Measurements from ENCODE around the gene ZNF772. TPM values are rescaled to one million over a fixed set of nuclear protein-coding genes. Genes with fewer than 3 reads are reported as not detected.

ZNF772 gene
- total RNA-seq, 1 experiment from 2014 or later: 11.4 TPM

DNA sequence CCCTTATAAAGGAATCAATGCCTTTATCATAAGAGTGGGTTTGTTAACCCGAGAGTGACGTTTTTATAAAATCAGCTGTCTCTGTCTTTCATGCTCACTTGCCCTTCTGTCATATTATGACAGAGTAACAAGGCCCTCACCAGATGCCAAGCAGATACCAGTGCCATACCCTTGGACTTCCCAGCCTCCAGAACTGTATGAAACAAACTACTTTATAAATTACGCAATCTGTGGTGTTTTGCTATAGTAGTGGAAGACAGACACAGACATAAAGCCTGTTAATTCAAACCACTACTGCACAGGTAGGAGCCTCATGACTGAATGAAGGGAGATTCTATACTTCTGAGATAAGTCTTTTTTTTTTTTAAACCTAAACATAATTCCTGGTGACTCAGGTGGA is 25.1 kb downstream of the ZNF772 start:
- H3K9ac ChIP-seq (ENCODE audit: extremely low read depth, insufficient read length, low read length): no peak overlapping the region
- H3T11ph ChIP-seq (ENCODE audit: low read length): no peak overlapping the region
- H2BK15ac ChIP-seq (ENCODE audit: low read depth, low read length): no peak overlapping the region
- WGBS (ENCODE audit: extremely low coverage, insufficient read length, low lambda C conversion rate): no CpG with 5 or more reads among the region's 3 CpGs
- no peak for DNase-seq
- H4K20me1 ChIP-seq (ENCODE audit: control insufficient read depth, insufficient read depth, insufficient read length): no peaks in the 10 kb centered on the region
- no peak overlapping the region for H4K8ac ChIP-seq (replicated peaks; ENCODE audit: insufficient read length, low read depth, low read length)
- H3K23me2 ChIP-seq (ENCODE audit: insufficient read length, low read depth, low read length, poor library complexity, severe bottlenecking): no peaks in the 10 kb centered on the region
- H3K14ac ChIP-seq (ENCODE audit: insufficient read depth, low read length): no peak overlapping the region
- no peak overlapping the region for H3K4ac ChIP-seq (ENCODE audit: low read depth, low read length)
- H2BK12ac ChIP-seq (ENCODE audit: insufficient read length, low read depth, low read length): no peak overlapping the region
- H2AK5ac ChIP-seq (ENCODE audit: insufficient read length, low read length): no peak overlapping the region
- H3K79me1 ChIP-seq (ENCODE audit: insufficient read depth, low read depth, low read length, poor library complexity, severe bottlenecking): no peaks in the 10 kb centered on the region
- Mint-ChIP-seq H3K4me3 (no peak overlapping the region), H3K27me3 (ENCODE audit: low read depth) (no peaks in the 10 kb centered on the region), H3K4me1 (no peaks in the 10 kb centered on the region), H3K27ac (no peak overlapping the region), H3K36me3 (ENCODE audit: insufficient read depth in 1 of 3, low read depth in 3 of 3) (peaks cover 0 to 13% (median 4%) of the 10 kb centered on the region in 3 experiments; a peak in 4 of 7 replicates), H3K9me3 (peaks cover 6 to 35% of the 10 kb centered on the region in 2 experiments; a peak in 4 of 5 replicates)
- no peak overlapping the region for H4K91ac ChIP-seq (ENCODE audit: insufficient read length, low read depth, low read length)
- no peak overlapping the region for H4K5ac ChIP-seq (ENCODE audit: insufficient read length, low read depth, low read length)
- no peak overlapping the region for H2BK20ac ChIP-seq (ENCODE audit: low read depth, low read length, poor library complexity, severe bottlenecking)
- no peak overlapping the region for H2BK5ac ChIP-seq (ENCODE audit: insufficient read length, low read length)
- no peak overlapping the region for H2AFZ ChIP-seq (ENCODE audit: low read length)
- H3K27me3 ChIP-seq (ENCODE audit: insufficient read depth, low read length): no peaks in the 10 kb centered on the region
- no peak overlapping the region for H3K27ac ChIP-seq (ENCODE audit: insufficient read length, low read depth, low read length)
- no peak overlapping the region for H3K4me2 ChIP-seq (ENCODE audit: insufficient read depth, insufficient read length, low read length)
- no peaks in the 10 kb centered on the region for H3K4me1 ChIP-seq (ENCODE audit: insufficient read depth, low read length)
- no peak overlapping the region for H2BK120ac ChIP-seq (ENCODE audit: low read depth, low read length, poor library complexity, severe bottlenecking)
- no peak overlapping the region for H3K23ac ChIP-seq (ENCODE audit: insufficient read length, low read depth, low read length)
- no peaks in the 10 kb centered on the region for H3K79me2 ChIP-seq (ENCODE audit: insufficient read depth, low read length)
- H3K18ac ChIP-seq (ENCODE audit: insufficient read length, low read depth, low read length): no peak overlapping the region
- no peak overlapping the region for H3K56ac ChIP-seq (ENCODE audit: insufficient read length, low read depth, low read length)
- no peak for TF ChIP-seq CTCF (conservative IDR thresholded peaks at IDR 0.05)
- H3K9me3 ChIP-seq (ENCODE audit: control insufficient read depth, low read depth, low read length): no peaks in the 10 kb centered on the region
